DND-41 (cell line): Measurements from ENCODE around the gene RASAL2.

Experiments used
- ATAC-seq: fragments of 200-7000 bp; cut with Tn5 transposase; 3 replicates; pipeline ENCODE4 v1.9.1; 2021; ENCODE audit warnings: low read depth; ENCODE audit not compliant: insufficient read depth
- DNase-seq: peaks from one replicate; pipeline ENCODE4 v3.0.0-alpha.2; 2020
- H2AFZ ChIP-seq: 2 replicates; pipeline ENCODE4 v1.6.0; 2012; ENCODE audit warnings: low read depth, low read length
- H3K27ac ChIP-seq: 2 replicates; pipeline ENCODE4 v1.5.1; 2012; ENCODE audit warnings: low read length, inconsistent platforms
- H3K27me3 ChIP-seq: fragments of 200-600 bp; sonication (generic); 2 replicates; pipeline ENCODE4 v1.6.0; 2012; ENCODE audit warnings: low read length, mild to moderate bottlenecking, inconsistent platforms; ENCODE audit not compliant: insufficient read depth, poor library complexity
- H3K36me3 ChIP-seq: 2 replicates; pipeline ENCODE4 v1.5.1; 2012; ENCODE audit warnings: low read length, inconsistent platforms; ENCODE audit not compliant: insufficient read depth
- H3K4me1 ChIP-seq: 2 replicates; pipeline ENCODE4 v1.5.1; 2012; ENCODE audit warnings: mild to moderate bottlenecking, low read length; ENCODE audit not compliant: insufficient read depth
- H3K4me2 ChIP-seq: 2 replicates; pipeline ENCODE4 v1.6.0; 2012; ENCODE audit warnings: mild to moderate bottlenecking, moderate library complexity, low read length, inconsistent platforms; ENCODE audit not compliant: insufficient read depth
- H3K4me3 ChIP-seq, 2 experiments: fragments of 200-600 bp in 1 of 2; shearing (Covaris generic) in 1 of 2; 2 replicates each; pipeline ENCODE4 v1.5.1; 2012 to 2016; ENCODE audit warnings: inconsistent platforms in 2 of 2, low read length in 2 of 2, mild to moderate bottlenecking in 2 of 2, low read depth in 1 of 2, moderate library complexity in 1 of 2
- H3K79me2 ChIP-seq: 2 replicates; pipeline ENCODE4 v1.6.0; 2012; ENCODE audit warnings: low read length, inconsistent platforms; ENCODE audit not compliant: insufficient read depth
- H3K9ac ChIP-seq: 2 replicates; pipeline ENCODE4 v1.6.0; 2012; ENCODE audit warnings: low read depth, mild to moderate bottlenecking, inconsistent platforms, low read length, moderate library complexity
- H3K9me3 ChIP-seq: 2 replicates; pipeline ENCODE4 v1.5.1; 2012; ENCODE audit warnings: low read length, moderate library complexity, mild to moderate bottlenecking, inconsistent platforms; ENCODE audit not compliant: insufficient read depth, severe bottlenecking
- H4K20me1 ChIP-seq: 2 replicates; pipeline ENCODE4 v1.6.0; 2012; ENCODE audit warnings: low read length; ENCODE audit not compliant: insufficient read depth
- EZH2 ChIP-seq: IDR thresholded peaks from 3 replicates; pipeline ENCODE4 v1.6.1; 2012; ENCODE audit warnings: borderline replicate concordance, low read depth, mild to moderate bottlenecking, moderate library complexity, low read length, inconsistent platforms; ENCODE audit not compliant: severe bottlenecking
- TF ChIP-seq, protein P1 (sequence below): IDR thresholded peaks from 2 replicates; pipeline ENCODE4 v1.5.1; 2012; ENCODE audit warnings: borderline replicate concordance, low read length, moderate library complexity, mild to moderate bottlenecking; ENCODE audit not compliant: poor library complexity, severe bottlenecking; ENCODE audit errors: extremely low read depth

RASAL2 gene

DNA sequence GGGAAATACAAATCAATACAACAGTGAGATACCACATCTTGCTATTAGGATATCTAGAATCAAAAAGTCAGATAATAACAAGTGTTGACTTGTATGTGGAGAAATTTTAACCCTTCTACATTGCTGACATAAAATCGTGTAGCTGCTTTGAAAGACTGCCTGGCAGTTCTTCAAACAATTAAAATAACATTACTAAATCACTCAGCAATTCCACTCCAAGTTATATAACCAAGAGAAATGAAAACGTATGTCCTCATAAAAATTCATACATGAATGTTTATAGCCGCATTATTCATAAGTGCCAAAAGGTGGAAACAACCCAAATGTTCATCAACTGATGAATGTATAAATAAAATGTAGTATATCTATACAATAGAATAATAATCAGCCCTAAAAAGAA, 164.6 kb downstream of the RASAL2 start:
- H3K4me2 ChIP-seq = no peak overlapping the region
- H4K20me1 ChIP-seq = no peaks in the 10 kb centered on the region
- H3K4me1 ChIP-seq = no peaks in the 10 kb centered on the region
- H3K79me2 ChIP-seq = no peaks in the 10 kb centered on the region
- H3K9me3 ChIP-seq = no peaks in the 10 kb centered on the region
- ATAC-seq = no peak
- TF ChIP-seq, protein P1, sequence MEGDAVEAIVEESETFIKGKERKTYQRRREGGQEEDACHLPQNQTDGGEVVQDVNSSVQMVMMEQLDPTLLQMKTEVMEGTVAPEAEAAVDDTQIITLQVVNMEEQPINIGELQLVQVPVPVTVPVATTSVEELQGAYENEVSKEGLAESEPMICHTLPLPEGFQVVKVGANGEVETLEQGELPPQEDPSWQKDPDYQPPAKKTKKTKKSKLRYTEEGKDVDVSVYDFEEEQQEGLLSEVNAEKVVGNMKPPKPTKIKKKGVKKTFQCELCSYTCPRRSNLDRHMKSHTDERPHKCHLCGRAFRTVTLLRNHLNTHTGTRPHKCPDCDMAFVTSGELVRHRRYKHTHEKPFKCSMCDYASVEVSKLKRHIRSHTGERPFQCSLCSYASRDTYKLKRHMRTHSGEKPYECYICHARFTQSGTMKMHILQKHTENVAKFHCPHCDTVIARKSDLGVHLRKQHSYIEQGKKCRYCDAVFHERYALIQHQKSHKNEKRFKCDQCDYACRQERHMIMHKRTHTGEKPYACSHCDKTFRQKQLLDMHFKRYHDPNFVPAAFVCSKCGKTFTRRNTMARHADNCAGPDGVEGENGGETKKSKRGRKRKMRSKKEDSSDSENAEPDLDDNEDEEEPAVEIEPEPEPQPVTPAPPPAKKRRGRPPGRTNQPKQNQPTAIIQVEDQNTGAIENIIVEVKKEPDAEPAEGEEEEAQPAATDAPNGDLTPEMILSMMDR = no peak
- TF ChIP-seq EZH2 = no peak
- no peaks in the 10 kb centered on the region for H3K27me3 ChIP-seq
- H3K4me3 ChIP-seq = no peak overlapping the region
- DNase-seq = no peak
- H3K27ac ChIP-seq = no peak overlapping the region
- no peak overlapping the region for H3K9ac ChIP-seq
- H2AFZ ChIP-seq = no peak overlapping the region
- H3K36me3 ChIP-seq = no peaks in the 10 kb centered on the region

DNA sequence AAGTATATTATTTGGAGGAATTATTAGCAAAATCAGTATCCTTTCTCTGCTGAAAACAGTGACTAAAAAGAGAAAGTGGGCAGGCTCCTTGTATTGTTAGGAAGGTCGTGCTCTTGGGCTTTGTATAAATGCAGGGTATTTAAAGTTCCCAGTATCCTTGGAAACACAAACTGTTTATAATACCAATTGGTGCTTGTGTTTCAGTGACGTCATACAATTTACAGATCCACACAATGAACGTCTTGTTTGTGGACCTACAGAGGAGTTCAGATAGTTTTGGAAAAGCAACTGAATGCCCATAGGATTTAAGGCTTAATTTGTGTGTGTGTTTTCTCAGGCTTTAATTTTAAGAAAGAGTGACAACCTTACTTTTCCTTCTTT, 168.2 kb downstream of the RASAL2 start:
- H3K79me2 ChIP-seq = no peaks in the 10 kb centered on the region
- DNase-seq = no peak

GRCh38 chr1:178263341-178263740, 169.4 kb downstream of the RASAL2 start:
- H3K9ac ChIP-seq = no peak overlapping the region
- no peaks in the 10 kb centered on the region for H3K9me3 ChIP-seq
- no peak overlapping the region for H3K4me3 ChIP-seq
- no peak overlapping the region for H3K27ac ChIP-seq
- no peaks in the 10 kb centered on the region for H3K36me3 ChIP-seq
- H2AFZ ChIP-seq = no peak overlapping the region
- H3K27me3 ChIP-seq = no peaks in the 10 kb centered on the region
- DNase-seq (no peak), ATAC-seq (no peak)
- no peaks in the 10 kb centered on the region for H3K79me2 ChIP-seq
- no peak overlapping the region for H3K4me2 ChIP-seq
- TF ChIP-seq, protein P1 = no peak
- TF ChIP-seq EZH2 = no peak
- no peaks in the 10 kb centered on the region for H4K20me1 ChIP-seq
- no peaks in the 10 kb centered on the region for H3K4me1 ChIP-seq

More for the DNA sequence above, 168.2 kb downstream of the RASAL2 start:
- ATAC-seq = no peak
- no peaks in the 10 kb centered on the region for H3K36me3 ChIP-seq
- no peaks in the 10 kb centered on the region for H3K27me3 ChIP-seq
- H3K9ac ChIP-seq = no peak overlapping the region
- no peak overlapping the region for H3K4me2 ChIP-seq
- no peak overlapping the region for H3K27ac ChIP-seq
- TF ChIP-seq, protein P1 = no peak
- no peak for TF ChIP-seq EZH2
- no peaks in the 10 kb centered on the region for H3K4me1 ChIP-seq
- H2AFZ ChIP-seq = no peak overlapping the region
- H3K4me3 ChIP-seq = no peak overlapping the region
- H4K20me1 ChIP-seq = no peaks in the 10 kb centered on the region
- H3K9me3 ChIP-seq = no peaks in the 10 kb centered on the region

DNA sequence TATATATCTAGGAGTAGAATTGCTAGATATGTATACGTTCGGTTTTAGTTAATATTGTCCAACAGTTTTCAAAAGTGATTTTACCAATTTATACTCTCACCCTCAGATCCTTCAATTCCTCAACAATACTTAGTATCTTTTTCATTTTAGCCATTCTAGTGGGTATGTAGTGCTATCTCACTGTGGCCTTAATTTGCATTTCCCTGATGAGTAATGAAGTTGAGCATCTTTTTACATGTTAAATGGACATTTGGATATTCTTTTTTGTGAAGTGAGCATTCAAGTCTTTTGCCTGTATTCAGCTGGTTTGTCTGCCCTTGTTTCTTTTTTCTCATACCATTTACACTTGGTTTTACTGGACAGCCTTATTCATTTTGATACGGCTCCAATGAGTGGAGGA, 172.2 kb downstream of the RASAL2 start:
- H4K20me1 ChIP-seq = no peaks in the 10 kb centered on the region
- no peak overlapping the region for H3K4me2 ChIP-seq
- H3K9ac ChIP-seq = no peak overlapping the region
- H3K9me3 ChIP-seq = no peaks in the 10 kb centered on the region
- no peak overlapping the region for H3K4me3 ChIP-seq
- no peak overlapping the region for H3K27ac ChIP-seq
- ATAC-seq (no peak), DNase-seq (no peak)
- H3K4me1 ChIP-seq = no peaks in the 10 kb centered on the region
- no peaks in the 10 kb centered on the region for H3K36me3 ChIP-seq
- TF ChIP-seq, protein P1 = no peak
- no peak for TF ChIP-seq EZH2
- no peaks in the 10 kb centered on the region for H3K79me2 ChIP-seq
- no peak overlapping the region for H2AFZ ChIP-seq
- no peaks in the 10 kb centered on the region for H3K27me3 ChIP-seq
